ENCODE results near the gene CASZ1. TPM values are rescaled to one million over a fixed set of nuclear protein-coding genes. Genes with fewer than 3 reads are reported as not detected.

CASZ1 gene
- total and polyA plus RNA-seq, 10 of the 15 experiments (the other 5 are each of a cell fraction or from before 2014, with no cell fraction given): 0.52 to 9.8 (median 3.7) TPM

DNA sequence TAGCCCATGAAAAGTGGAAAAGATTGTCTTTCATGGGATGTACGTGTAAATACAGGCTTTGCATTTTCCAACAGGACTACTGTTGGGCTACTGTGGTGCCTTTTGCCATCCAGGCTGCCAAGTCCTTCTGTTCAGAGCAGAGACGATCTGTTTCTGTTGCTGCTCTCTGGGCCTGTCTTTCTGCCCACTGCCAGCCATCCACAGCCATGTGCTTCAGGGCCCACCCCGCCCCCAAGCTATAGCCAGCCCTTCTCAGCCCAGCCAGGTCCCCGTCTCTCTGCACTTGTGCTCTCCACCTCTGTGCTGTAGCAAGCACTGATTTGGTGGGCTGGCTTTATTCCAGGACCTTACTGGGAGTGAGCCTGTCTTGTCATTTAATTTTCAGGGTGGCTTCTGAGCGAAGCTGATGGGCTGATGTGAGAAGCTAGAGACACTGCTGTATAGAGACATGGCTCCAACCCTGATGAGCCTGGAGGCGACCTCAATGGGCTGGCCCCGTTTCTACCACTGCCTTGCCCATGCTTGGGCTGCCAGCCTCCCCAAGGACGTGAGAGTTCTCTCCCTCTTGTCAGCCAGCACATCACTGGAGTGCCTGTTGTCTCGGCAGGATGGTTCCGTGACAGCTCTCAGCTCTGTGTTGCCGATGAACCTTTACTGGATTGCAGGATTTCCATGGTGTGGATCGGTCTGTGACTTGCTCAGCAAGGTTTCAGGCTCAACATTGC is 183.8 kb downstream of the CASZ1 start:
- SMC1A ChIA-PET (ENCODE audit: uncharacterized antibody, unreplicated experiment): interaction anchor here (1.5 kb wide), 1 partner anchor 13 kb away, joined by 3 read pairs; no protein-coding TSS in a partner anchor
- H3K4me1 ChIP-seq (ENCODE audit: control insufficient read depth, insufficient read depth, low read length): no peaks in the 10 kb centered on the region
- H3K36me3 ChIP-seq (ENCODE audit: control insufficient read depth in 2 of 2, insufficient read depth in 2 of 2, low read length in 1 of 2): peaks cover 0 to 5% of the 10 kb centered on the region in 2 experiments; a peak in 1 of 4 replicates
- DNase-seq (ENCODE audit: low read depth, low spot score) (no peak), ATAC-seq (no peak), FAIRE-seq (no peak)
- H3K4me3 ChIP-seq: no peak overlapping the region
- in situ Hi-C loops (cut with MboI) (no loop called here), intact Hi-C loops (cut with micrococcal nuclease; ENCODE audit: unreplicated experiment) (no loop called here)
- no peaks in the 10 kb centered on the region for H4K20me1 ChIP-seq (ENCODE audit: control insufficient read depth, insufficient read depth)
- POLR2A ChIA-PET: no interaction called here
- CTCF ChIA-PET: interaction anchor here (0.6 kb wide), 1 partner anchor 539 kb away, joined by 3 read pairs; no protein-coding TSS in a partner anchor
- no peak overlapping the region for H3K4me2 ChIP-seq (ENCODE audit: control insufficient read depth, insufficient read depth)
- no peaks in the 10 kb centered on the region for H3K79me2 ChIP-seq (ENCODE audit: control insufficient read depth, insufficient read depth, low read length)
- no peaks in the 10 kb centered on the region for H3K27me3 ChIP-seq (replicated peaks in 1 of 2; ENCODE audit: control insufficient read depth in 2 of 2, insufficient read depth in 2 of 2, low read length in 1 of 2)
- H3K9me3 ChIP-seq (replicated peaks; ENCODE audit: control insufficient read depth, insufficient read depth, low read length): no peaks in the 10 kb centered on the region
- no peak overlapping the region for H2AFZ ChIP-seq (ENCODE audit: control insufficient read depth, low read depth, low read length)
- H3K27ac ChIP-seq (ENCODE audit: control insufficient read depth, insufficient read depth): no peak overlapping the region
- no peak overlapping the region for H3K9ac ChIP-seq (ENCODE audit: control insufficient read depth, insufficient read depth, low read length)
- WGBS (ENCODE audit: insufficient coverage, insufficient replicate concordance, low lambda C conversion rate, missing lambda C conversion rate): 85% methylated on average over 12 of the region's 12 CpGs
- BruUV-seq (replicated peaks): no TSS peak
- RAD21 ChIA-PET (ENCODE audit: unreplicated experiment): no interaction called here
- TF ChIP-seq, protein P1, sequence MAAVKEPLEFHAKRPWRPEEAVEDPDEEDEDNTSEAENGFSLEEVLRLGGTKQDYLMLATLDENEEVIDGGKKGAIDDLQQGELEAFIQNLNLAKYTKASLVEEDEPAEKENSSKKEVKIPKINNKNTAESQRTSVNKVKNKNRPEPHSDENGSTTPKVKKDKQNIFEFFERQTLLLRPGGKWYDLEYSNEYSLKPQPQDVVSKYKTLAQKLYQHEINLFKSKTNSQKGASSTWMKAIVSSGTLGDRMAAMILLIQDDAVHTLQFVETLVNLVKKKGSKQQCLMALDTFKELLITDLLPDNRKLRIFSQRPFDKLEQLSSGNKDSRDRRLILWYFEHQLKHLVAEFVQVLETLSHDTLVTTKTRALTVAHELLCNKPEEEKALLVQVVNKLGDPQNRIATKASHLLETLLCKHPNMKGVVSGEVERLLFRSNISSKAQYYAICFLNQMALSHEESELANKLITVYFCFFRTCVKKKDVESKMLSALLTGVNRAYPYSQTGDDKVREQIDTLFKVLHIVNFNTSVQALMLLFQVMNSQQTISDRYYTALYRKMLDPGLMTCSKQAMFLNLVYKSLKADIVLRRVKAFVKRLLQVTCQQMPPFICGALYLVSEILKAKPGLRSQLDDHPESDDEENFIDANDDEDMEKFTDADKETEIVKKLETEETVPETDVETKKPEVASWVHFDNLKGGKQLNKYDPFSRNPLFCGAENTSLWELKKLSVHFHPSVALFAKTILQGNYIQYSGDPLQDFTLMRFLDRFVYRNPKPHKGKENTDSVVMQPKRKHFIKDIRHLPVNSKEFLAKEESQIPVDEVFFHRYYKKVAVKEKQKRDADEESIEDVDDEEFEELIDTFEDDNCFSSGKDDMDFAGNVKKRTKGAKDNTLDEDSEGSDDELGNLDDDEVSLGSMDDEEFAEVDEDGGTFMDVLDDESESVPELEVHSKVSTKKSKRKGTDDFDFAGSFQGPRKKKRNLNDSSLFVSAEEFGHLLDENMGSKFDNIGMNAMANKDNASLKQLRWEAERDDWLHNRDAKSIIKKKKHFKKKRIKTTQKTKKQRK (IDR thresholded peaks at IDR 0.05; ENCODE audit: low read depth, low read length): no peak
- TF ChIP-seq, protein P2, sequence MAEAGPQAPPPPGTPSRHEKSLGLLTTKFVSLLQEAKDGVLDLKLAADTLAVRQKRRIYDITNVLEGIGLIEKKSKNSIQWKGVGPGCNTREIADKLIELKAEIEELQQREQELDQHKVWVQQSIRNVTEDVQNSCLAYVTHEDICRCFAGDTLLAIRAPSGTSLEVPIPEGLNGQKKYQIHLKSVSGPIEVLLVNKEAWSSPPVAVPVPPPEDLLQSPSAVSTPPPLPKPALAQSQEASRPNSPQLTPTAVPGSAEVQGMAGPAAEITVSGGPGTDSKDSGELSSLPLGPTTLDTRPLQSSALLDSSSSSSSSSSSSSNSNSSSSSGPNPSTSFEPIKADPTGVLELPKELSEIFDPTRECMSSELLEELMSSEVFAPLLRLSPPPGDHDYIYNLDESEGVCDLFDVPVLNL (IDR thresholded peaks at IDR 0.05; ENCODE audit: low read depth, low read length): no peak
- TF ChIP-seq ZSCAN29 (IDR thresholded peaks at IDR 0.05) (no peak), FOS (IDR thresholded peaks at IDR 0.05; ENCODE audit: borderline replicate concordance, extremely low read depth, insufficient read length) (no peak), WRNIP1 (IDR thresholded peaks at IDR 0.05; ENCODE audit: borderline replicate concordance, low read depth, low read length) (no peak), ZNF217 (IDR thresholded peaks at IDR 0.05) (no peak), TCF3 (IDR thresholded peaks at IDR 0.05; ENCODE audit: borderline replicate concordance, insufficient read depth, low read depth, low read length) (no peak), CBFB (IDR thresholded peaks at IDR 0.05; ENCODE audit: low read depth) (no peak), CBX5 (IDR thresholded peaks at IDR 0.05; ENCODE audit: low read depth) (no peak), ZNF24 (IDR thresholded peaks at IDR 0.05) (no peak), RAD51 (IDR thresholded peaks at IDR 0.05) (no peak), EGR1 (IDR thresholded peaks at IDR 0.05; ENCODE audit: borderline replicate concordance in 1 of 2, low read depth in 2 of 2, low read length in 2 of 2) (no peak), GATAD2B (conservative IDR thresholded peaks at IDR 0.05; ENCODE audit: low read depth) (no peak), EZH2 (IDR thresholded peaks at IDR 0.05; ENCODE audit: borderline replicate concordance, control insufficient read depth, low read depth, low read length) (no peak), BACH1 (IDR thresholded peaks at IDR 0.05; ENCODE audit: borderline replicate concordance) (no peak)
- TF ChIP-seq, protein P3, sequence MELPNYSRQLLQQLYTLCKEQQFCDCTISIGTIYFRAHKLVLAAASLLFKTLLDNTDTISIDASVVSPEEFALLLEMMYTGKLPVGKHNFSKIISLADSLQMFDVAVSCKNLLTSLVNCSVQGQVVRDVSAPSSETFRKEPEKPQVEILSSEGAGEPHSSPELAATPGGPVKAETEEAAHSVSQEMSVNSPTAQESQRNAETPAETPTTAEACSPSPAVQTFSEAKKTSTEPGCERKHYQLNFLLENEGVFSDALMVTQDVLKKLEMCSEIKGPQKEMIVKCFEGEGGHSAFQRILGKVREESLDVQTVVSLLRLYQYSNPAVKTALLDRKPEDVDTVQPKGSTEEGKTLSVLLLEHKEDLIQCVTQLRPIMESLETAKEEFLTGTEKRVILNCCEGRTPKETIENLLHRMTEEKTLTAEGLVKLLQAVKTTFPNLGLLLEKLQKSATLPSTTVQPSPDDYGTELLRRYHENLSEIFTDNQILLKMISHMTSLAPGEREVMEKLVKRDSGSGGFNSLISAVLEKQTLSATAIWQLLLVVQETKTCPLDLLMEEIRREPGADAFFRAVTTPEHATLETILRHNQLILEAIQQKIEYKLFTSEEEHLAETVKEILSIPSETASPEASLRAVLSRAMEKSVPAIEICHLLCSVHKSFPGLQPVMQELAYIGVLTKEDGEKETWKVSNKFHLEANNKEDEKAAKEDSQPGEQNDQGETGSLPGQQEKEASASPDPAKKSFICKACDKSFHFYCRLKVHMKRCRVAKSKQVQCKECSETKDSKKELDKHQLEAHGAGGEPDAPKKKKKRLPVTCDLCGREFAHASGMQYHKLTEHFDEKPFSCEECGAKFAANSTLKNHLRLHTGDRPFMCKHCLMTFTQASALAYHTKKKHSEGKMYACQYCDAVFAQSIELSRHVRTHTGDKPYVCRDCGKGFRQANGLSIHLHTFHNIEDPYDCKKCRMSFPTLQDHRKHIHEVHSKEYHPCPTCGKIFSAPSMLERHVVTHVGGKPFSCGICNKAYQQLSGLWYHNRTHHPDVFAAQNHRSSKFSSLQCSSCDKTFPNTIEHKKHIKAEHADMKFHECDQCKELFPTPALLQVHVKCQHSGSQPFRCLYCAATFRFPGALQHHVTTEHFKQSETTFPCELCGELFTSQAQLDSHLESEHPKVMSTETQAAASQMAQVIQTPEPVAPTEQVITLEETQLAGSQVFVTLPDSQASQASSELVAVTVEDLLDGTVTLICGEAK (IDR thresholded peaks at IDR 0.05; ENCODE audit: borderline replicate concordance): no peak
